ENCODE results near the gene LNX1.

DNA sequence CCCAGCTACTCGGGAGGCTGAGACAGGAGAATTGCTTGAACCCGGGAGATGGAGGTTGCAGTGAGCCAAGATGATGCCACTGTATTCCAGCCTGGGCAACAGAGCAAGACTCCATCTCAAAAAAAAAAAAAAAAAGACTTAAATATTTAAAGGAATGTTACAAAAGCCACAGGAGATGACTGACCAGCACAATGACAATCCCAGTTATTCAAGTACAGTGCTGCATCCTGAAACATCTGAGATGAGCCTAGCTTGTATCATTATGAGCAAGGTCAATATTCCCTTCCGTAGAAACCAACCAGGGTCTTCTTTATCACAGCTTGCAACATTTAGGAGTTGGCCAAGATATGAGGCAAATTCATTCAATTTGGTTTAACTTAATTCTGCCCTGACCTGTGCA, 38.6 kb downstream of the LNX1 start:
- TF ChIP-seq CTCF (IDR thresholded peaks at IDR 0.05; ENCODE audit: low read depth, low read length) (no peak), MAX (IDR thresholded peaks at IDR 0.05; ENCODE audit: low read depth, low read length) (no peak)

All from NB4 (cell line).